K562 (cell line): ENCODE data around the gene RUNX1.

Experiments
- CTCF ChIP-seq, 3 experiments: IDR thresholded peaks in 2 of 3; conservative IDR thresholded peaks in 1 of 3; 2 replicates each; pipeline ENCODE4 v1.5.1; 2011 to 2012; ENCODE audit warnings: low read length in 3 of 3, mild to moderate bottlenecking in 3 of 3, control low read depth in 2 of 3, improper control_type of control experiment in 1 of 3, inconsistent platforms in 1 of 3, low read depth in 1 of 3, mixed read lengths in 1 of 3, moderate library complexity in 1 of 3; ENCODE audit not compliant: insufficient read depth in 2 of 3
- E2F6 ChIP-seq, 2 experiments: IDR thresholded peaks; 2 replicates each; pipeline ENCODE4 v1.6.1; 2011; ENCODE audit warnings: borderline replicate concordance in 1 of 2, control low read depth in 1 of 2, low read depth in 1 of 2, low read length in 1 of 2, mild to moderate bottlenecking in 1 of 2, mixed read lengths in 1 of 2, moderate library complexity in 1 of 2; ENCODE audit not compliant: insufficient read depth in 1 of 2, insufficient read length in 1 of 2, poor library complexity in 1 of 2, severe bottlenecking in 1 of 2; ENCODE audit errors: extremely low read depth in 1 of 2
- ETS1 ChIP-seq: conservative IDR thresholded peaks from 2 replicates; pipeline ENCODE4 v1.6.1; 2011; ENCODE audit warnings: low read depth, mild to moderate bottlenecking, low read length; ENCODE audit not compliant: control insufficient read depth
- GTF2F1 ChIP-seq: IDR thresholded peaks from 2 replicates; pipeline ENCODE4 v1.6.1; 2011; ENCODE audit warnings: low read depth, low read length, improper control_type of control experiment
- JUN ChIP-seq, 2 experiments: sonication (generic) in 1 of 2; formaldehyde crosslinking in 1 of 2; IDR thresholded peaks; 2 replicates each; pipeline versions ENCODE4 v1.6.1 to v1.8.0; 2012 to 2022; ENCODE audit warnings: borderline replicate concordance in 2 of 2, mild to moderate bottlenecking in 2 of 2, improper control_type of control experiment in 1 of 2, low read depth in 1 of 2, low read length in 1 of 2, missing genetic modification reagents in 1 of 2
- PTBP1 ChIP-seq: fragments of 200-400 bp; formaldehyde crosslinking; IDR thresholded peaks from 2 replicates; pipeline ENCODE4 v1.6.1; 2017; ENCODE audit warnings: low read depth, low read length

GRCh38 chr21:34796518-34797200, 252.4 kb downstream of the RUNX1 start:
- no peak for TF ChIP-seq GTF2F1
- no peak for TF ChIP-seq PTBP1
- TF ChIP-seq CTCF (IDR thresholded peaks at IDR 0.05 in 2 of 3, conservative IDR thresholded peaks at IDR 0.05 in 1 of 3; ENCODE audit: insufficient read depth in 2 of 3, low read depth in 1 of 3, low read length in 3 of 3) = no peak
- TF ChIP-seq JUN (IDR thresholded peaks at IDR 0.05; ENCODE audit: borderline replicate concordance, low read depth, low read length) = no peak
- no peak for TF ChIP-seq JUN (CRISPR knock-in tag; IDR thresholded peaks at IDR 0.05; ENCODE audit: borderline replicate concordance)
- TF ChIP-seq ETS1 = no peak
- TF ChIP-seq E2F6 (IDR thresholded peaks at IDR 0.05; ENCODE audit: borderline replicate concordance in 1 of 2, extremely low read depth in 1 of 2, insufficient read depth in 1 of 2, insufficient read length in 1 of 2, low read depth in 1 of 2, low read length in 1 of 2, poor library complexity in 1 of 2, severe bottlenecking in 1 of 2) = no peak
